ENCODE measurements around the gene THRA.

DNA sequence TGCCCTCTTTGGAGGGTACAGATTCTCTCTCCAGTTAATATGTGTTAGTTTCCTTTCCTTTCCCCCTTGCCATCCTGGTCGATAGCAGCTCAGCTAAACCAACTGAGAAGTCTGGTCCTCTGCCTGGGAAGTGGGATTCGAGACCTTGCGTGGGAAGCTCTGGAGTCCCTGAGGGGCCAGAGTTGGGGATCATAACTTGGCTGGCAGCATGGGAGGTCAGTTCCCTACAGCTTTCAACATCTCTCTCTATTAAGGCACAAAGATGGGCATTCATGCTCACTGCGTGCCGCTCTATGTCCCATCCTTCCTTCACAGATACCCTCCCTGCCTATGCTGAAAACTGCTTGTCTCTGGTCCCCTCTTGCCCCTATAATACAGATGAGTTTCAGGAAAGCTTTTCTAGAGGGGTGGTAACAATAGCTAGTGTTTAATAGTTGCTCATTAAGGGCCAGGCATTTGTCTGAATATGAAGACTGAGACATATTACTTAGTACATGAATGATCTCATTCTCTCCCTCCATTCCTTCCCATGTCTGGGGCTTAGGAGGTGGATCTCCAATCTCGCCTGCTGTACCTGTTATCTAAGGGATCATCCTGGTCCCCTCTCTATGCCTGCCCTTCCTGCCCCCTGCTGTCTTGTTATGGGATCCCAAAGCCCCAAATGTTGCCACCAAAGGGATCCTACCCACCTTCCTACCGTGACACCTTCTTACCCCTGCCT is 10.8 kb downstream of the THRA start:
- TF ChIP-seq, protein P1, sequence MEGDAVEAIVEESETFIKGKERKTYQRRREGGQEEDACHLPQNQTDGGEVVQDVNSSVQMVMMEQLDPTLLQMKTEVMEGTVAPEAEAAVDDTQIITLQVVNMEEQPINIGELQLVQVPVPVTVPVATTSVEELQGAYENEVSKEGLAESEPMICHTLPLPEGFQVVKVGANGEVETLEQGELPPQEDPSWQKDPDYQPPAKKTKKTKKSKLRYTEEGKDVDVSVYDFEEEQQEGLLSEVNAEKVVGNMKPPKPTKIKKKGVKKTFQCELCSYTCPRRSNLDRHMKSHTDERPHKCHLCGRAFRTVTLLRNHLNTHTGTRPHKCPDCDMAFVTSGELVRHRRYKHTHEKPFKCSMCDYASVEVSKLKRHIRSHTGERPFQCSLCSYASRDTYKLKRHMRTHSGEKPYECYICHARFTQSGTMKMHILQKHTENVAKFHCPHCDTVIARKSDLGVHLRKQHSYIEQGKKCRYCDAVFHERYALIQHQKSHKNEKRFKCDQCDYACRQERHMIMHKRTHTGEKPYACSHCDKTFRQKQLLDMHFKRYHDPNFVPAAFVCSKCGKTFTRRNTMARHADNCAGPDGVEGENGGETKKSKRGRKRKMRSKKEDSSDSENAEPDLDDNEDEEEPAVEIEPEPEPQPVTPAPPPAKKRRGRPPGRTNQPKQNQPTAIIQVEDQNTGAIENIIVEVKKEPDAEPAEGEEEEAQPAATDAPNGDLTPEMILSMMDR (IDR thresholded peaks at IDR 0.05), result no peak
- TF ChIP-seq POLR2A (IDR thresholded peaks at IDR 0.05), result no peak

Data from thyroid gland (tissue), 4 donors.